Liver (tissue), 2 donors: Measurements from ENCODE around the gene P2RX3.

ENCODE experiments used
- YY1 ChIP-seq: IDR thresholded peaks from 2 replicates; pipeline ENCODE4 v1.6.1; 2016; ENCODE audit warnings: antibody characterized with exemption, mild to moderate bottlenecking
- TF ChIP-seq, protein P1 (sequence below): fragments of 150-350 bp; IDR thresholded peaks from 2 replicates; pipeline ENCODE4 v1.5.1; 2017; ENCODE audit warnings: improper control_type of control experiment, low read depth, low read length; ENCODE audit not compliant: missing input control
- TF ChIP-seq, protein P2 (sequence below): IDR thresholded peaks from 2 replicates; pipeline ENCODE4 v1.6.1; 2016; ENCODE audit warnings: antibody characterized with exemption, mild to moderate bottlenecking
- donor health status: healthy.

DNA sequence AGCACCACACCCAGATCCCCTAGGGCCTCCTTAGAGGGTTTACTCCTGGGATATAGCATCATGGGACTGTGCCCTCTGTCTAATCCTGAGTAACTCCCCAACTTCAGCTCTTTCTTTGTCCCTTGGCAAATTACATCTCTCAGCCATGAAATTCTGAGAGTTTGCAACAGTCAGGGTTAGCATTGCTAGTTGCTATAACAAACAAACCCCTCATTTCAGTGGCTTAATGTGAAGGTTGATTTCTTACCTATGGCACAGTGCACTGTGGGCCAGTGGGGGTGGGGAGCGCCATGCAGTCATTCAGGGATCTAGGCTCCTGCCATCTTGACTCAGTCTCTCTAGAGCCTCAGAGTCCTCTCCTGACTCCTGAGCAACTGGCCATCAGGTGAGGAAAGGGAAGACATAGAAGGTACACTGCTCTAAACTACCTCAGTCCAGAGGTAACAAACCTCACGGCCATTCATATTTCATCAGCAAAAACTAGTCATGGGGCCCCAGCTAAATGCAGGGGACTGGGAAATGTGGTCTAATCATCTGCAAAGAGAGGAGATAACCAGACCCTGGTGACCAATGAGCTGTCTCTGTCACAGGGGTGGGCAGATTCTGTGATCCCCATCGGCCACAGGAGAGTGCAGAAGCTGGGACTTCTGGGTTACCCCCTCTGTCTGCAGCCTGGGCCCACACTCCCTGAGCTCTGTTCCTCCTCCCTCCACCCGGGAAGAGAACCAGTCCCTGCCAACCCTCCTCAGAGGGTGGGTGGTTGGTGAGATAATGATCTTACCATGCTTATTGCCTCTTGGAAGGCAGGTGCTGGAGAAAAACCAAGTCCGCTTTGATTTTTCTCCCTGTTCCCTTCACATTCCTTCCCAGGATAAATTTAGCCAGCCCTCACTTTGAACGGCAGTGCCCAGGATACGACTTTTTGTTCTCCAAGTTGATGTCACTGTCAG, 25.3 kb downstream of the P2RX3 start:
- TF ChIP-seq, protein P1, sequence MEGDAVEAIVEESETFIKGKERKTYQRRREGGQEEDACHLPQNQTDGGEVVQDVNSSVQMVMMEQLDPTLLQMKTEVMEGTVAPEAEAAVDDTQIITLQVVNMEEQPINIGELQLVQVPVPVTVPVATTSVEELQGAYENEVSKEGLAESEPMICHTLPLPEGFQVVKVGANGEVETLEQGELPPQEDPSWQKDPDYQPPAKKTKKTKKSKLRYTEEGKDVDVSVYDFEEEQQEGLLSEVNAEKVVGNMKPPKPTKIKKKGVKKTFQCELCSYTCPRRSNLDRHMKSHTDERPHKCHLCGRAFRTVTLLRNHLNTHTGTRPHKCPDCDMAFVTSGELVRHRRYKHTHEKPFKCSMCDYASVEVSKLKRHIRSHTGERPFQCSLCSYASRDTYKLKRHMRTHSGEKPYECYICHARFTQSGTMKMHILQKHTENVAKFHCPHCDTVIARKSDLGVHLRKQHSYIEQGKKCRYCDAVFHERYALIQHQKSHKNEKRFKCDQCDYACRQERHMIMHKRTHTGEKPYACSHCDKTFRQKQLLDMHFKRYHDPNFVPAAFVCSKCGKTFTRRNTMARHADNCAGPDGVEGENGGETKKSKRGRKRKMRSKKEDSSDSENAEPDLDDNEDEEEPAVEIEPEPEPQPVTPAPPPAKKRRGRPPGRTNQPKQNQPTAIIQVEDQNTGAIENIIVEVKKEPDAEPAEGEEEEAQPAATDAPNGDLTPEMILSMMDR = no peak
- TF ChIP-seq YY1 = no peak
- TF ChIP-seq, protein P2, sequence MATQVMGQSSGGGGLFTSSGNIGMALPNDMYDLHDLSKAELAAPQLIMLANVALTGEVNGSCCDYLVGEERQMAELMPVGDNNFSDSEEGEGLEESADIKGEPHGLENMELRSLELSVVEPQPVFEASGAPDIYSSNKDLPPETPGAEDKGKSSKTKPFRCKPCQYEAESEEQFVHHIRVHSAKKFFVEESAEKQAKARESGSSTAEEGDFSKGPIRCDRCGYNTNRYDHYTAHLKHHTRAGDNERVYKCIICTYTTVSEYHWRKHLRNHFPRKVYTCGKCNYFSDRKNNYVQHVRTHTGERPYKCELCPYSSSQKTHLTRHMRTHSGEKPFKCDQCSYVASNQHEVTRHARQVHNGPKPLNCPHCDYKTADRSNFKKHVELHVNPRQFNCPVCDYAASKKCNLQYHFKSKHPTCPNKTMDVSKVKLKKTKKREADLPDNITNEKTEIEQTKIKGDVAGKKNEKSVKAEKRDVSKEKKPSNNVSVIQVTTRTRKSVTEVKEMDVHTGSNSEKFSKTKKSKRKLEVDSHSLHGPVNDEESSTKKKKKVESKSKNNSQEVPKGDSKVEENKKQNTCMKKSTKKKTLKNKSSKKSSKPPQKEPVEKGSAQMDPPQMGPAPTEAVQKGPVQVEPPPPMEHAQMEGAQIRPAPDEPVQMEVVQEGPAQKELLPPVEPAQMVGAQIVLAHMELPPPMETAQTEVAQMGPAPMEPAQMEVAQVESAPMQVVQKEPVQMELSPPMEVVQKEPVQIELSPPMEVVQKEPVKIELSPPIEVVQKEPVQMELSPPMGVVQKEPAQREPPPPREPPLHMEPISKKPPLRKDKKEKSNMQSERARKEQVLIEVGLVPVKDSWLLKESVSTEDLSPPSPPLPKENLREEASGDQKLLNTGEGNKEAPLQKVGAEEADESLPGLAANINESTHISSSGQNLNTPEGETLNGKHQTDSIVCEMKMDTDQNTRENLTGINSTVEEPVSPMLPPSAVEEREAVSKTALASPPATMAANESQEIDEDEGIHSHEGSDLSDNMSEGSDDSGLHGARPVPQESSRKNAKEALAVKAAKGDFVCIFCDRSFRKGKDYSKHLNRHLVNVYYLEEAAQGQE = no peak
